HG03095 (cell line): ENCODE measurements around the gene POU3F1.

Experiments used
- ATAC-seq: cut with Tn5 transposase; IDR thresholded peaks from one replicate; pipeline ENCODE4 v1.9.1; 2021; ENCODE audit warnings: moderate library complexity; ENCODE audit not compliant: unreplicated experiment

The POU3F1 gene

DNA sequence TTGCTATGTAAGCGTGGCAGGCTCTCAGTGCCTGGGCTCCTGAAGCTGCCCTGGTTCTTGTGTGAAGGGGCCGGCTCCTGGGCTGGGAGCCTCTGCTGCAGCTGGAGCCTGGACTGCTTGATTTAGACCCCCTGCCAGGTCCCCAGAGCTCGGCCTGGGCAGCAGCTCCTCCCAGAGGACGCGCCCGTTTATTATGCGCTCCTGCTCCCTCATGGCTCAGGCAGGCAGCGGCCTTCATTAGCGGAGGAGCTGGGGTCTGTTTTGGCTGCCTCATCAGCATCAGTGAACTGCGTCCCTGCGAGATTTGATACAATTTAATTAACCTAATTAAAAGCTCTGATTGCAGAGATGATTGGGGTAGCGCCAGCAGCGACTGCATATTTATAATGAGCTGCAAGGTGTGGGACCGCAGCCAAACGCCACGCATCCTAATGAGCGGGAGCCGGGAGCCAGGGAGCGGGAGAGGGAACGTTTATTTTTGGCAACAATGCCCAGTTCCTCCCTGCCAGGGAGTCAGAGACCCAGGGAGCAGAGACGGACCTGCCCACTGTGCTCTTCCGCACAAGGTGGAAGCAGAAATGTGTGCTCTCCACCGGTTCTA, 17.4 kb downstream of the POU3F1 start:
- no peak for ATAC-seq

GRCh38 chr1:38028671-38029070, 17.9 kb downstream of the POU3F1 start:
- ATAC-seq, result no peak

GRCh38 chr1:38028105-38028591, 18.4 kb downstream of the POU3F1 start:
- ATAC-seq, result peak; percentile 61

DNA sequence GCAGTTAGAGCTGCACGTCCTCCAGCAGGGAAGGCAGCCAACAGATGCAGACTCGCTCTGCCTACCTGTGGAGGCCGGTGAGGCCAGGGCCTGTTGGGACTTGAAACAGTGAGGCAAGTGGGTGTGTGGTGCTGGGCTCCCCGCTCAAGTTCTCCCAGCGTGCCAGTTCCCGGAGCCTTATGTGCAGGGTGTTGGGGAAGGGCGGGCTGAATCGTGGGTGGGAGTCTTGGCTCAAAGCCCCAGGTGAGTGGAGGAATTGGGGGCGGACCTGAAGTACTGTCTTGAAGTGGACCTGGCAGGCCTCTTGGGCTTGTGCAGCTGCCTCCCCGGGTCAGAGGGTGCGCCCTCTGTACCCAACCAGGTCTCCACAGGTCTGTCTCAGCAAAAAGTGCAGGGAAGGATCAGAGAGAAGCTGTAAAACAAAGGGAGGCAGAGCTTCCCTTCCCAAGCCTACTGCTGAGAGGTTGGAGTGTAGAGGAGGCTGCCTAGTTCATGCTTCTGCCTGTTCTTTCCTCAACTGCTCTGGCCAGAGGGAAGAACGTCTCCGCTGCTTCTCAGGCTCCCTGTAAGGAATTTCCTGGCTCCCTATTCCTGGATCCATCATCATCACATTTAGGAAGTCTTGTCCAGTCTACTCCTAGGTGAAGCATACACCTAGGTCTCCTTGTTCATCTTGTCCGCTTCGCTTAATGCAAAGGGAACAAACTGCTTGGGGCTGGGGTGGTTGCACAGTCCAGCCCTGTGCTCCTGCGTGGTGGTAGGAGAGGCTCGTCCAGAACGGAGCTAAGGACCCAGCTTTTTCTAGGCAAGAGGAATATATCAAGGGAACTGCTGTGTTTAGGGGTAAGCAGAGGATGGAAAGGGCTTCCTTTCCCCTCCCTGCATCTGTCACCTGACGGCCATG, 19.1 kb downstream of the POU3F1 start:
- no peak for ATAC-seq

- ATAC-seq, result no peak
Observed at GRCh38 chr1:38026592-38027200, 19.9 kb downstream of the POU3F1 start.

DNA sequence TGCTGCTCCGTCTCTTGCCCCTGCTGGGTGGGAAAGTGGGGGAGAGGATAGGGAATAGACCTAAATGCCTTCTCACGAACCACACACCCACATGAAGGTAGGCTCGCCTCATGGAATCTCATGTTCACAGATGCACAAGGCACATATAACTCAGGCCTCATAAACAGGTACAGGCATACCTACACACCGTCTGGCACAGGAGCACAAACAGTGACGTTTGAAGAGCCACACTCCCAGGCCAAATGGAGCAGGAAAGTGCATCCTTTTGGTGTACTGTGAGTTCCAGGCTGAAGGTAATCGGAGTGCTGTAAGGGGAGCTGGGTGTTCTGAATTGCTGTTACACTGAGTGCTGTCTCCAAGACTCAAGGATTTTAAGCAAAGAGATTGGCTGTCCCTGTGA, 20.9 kb downstream of the POU3F1 start:
- ATAC-seq, result no peak

- ATAC-seq, result no peak
Observed at GRCh38 chr1:38025233-38025632, 21.4 kb downstream of the POU3F1 start.

GRCh38 chr1:38022810-38023209, 23.8 kb downstream of the POU3F1 start:
- ATAC-seq, result no peak

DNA sequence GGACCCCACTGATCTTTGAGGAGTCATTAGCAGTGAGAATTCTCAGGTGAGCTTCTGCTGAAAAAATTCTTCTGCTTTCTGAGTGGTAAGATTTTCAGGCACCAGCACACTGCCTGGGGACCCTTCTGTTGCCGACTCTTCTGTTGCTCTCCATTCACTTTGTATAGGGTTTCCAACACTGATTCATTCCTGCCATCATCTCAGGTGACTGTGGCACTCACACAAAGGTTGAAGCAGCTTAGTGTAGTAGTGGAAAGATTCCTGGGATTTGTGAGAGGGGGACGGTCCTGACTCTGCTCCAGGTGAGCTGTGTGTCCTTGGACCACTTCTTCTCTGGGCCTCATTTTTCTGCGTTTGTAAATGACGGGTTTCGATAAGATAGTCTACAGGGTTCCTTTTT, 24.6 kb downstream of the POU3F1 start:
- ATAC-seq, result no peak

GRCh38 chr1:38020396-38020795, 26.2 kb downstream of the POU3F1 start:
- no peak for ATAC-seq

- no peak for ATAC-seq
Observed at GRCh38 chr1:38018864-38019343, 27.7 kb downstream of the POU3F1 start.

DNA sequence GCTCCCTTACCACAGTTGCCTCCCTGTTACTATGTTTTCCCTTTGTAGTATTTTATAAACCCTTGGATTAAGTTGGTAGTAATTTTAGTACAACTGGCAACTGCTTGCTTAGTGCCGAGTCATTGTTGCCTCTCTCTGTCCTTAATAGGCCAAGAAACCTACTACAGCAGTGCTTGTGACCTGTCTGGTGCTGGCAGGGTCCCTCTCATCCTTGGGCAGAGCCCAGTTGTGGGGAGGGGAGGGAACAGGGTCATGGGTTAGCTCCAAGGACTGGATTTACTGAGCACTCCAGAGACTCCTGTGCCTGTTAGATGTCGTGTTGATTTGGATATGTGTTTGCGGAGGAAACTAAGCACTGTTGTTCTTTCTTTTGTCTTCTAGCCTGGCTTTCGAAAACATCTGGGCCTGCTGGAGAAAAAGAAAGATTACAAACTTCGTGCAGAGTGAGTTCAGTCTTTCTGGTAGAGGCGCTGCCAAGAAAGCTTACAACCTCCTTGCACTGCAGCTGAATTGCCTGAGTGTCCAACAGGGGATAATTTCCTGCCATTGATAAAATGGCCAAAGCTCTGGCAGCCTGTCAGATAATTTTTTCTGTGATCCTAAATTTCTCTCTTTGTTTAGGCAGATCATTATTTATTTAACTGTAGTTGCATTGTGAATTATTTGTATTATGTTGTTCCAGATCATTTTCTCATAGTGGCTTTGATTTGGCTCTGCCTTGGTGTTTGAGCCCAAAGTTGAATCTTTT, 30.4 kb downstream of the POU3F1 start:
- no peak for ATAC-seq

- ATAC-seq, result no peak
Observed at GRCh38 chr1:38014724-38015424, 31.7 kb downstream of the POU3F1 start.

DNA sequence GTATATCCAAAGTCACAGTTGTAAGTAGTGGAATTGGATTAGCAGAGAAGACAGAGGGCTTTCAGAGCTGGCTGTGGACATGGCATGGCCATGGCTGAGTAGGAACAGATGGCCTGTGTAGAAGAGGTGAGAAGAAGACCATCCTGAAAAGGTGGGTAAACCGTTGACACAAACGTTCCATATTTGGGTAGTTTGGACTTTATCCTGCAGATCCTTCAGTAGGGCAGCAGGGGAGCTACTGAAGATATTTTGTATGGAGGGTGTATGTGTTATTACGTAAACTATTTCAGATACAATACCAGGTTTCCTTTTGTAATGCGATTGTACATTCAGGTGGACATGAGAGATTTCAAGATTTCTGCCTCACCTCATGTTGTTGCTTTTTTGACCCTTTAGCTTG, 32.4 kb downstream of the POU3F1 start:
- ATAC-seq, result no peak

- no peak for ATAC-seq
Observed at GRCh38 chr1:38013227-38013622, 33.4 kb downstream of the POU3F1 start.

- peak; percentile 90 for ATAC-seq
Observed at GRCh38 chr1:38012363-38013226, 34.0 kb downstream of the POU3F1 start, which contains the start of gene UTP11. Gene UTP11 (plus strand): TSS chr1:38012734. CDS start chr1:38012803, 69 bp downstream.

DNA sequence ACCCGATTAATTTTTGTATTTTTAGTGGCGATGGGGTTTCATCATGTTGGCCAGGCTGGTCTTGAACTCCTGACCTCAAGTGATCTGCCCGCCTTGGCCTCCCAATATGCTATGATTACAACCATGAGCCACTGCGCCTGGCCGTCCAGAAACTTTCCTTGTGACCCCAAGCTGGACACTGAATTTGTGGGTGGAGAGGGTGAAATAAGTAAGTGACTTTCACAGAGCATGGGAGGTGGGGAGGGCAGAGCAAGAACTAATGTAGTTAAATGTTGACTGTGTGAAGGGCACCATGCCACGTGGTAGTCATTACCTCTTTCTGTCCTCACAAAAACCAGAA, 36.8 kb downstream of the POU3F1 start:
- ATAC-seq, result no peak

- no peak for ATAC-seq
Observed at GRCh38 chr1:38009088-38009840, 37.3 kb downstream of the POU3F1 start.
